Stimulated activated naive CD8-positive, alpha-beta T cell treated with anti-CD3 and anti-CD28 coated beads, Interleukin-15, Interleukin-2, amounts not matched to agents 100 ng/mL and 50 ng/mL, for 24 hours (primary cell): Measurements from ENCODE around the gene ATG4A.

Experiments used
- H3K27ac Mint-ChIP-seq: one replicate; pipeline ENCODE4 v1.8.0; 2021; ENCODE audit warnings: mild to moderate bottlenecking, mixed read lengths
- H3K27me3 Mint-ChIP-seq: one replicate; pipeline ENCODE4 v1.8.0; 2021; ENCODE audit warnings: mixed read lengths
- H3K36me3 Mint-ChIP-seq: one replicate; pipeline ENCODE4 v1.8.0; 2021; ENCODE audit warnings: low read depth, mixed read lengths
- H3K4me1 Mint-ChIP-seq: one replicate; pipeline ENCODE4 v1.8.0; 2021; ENCODE audit warnings: low read depth, mixed read lengths
- H3K4me3 Mint-ChIP-seq: one replicate; pipeline ENCODE4 v1.8.0; 2021; ENCODE audit warnings: mild to moderate bottlenecking, mixed read lengths
- H3K9me3 Mint-ChIP-seq: one replicate; pipeline ENCODE4 v1.8.0; 2021; ENCODE audit warnings: mixed read lengths

ATG4A gene

GRCh38 chrX:108090491-108091263 is 901 bp upstream of the ATG4A start:
- Mint-ChIP-seq H3K27ac (no peak overlapping the region), H3K4me1 (peaks cover 25% of the 10 kb centered on the region), H3K4me3 (no peak overlapping the region), H3K27me3 (no peaks in the 10 kb centered on the region), H3K9me3 (no peaks in the 10 kb centered on the region), H3K36me3 (peaks cover 10% of the 10 kb centered on the region)

GRCh38 chrX:108091878-108092291 is 307 bp downstream of the ATG4A start:
- Mint-ChIP-seq H3K36me3 (peaks cover 4% of the 10 kb centered on the region), H3K27ac (no peak overlapping the region), H3K9me3 (no peaks in the 10 kb centered on the region), H3K4me1 (peaks cover 25% of the 10 kb centered on the region), H3K4me3 (no peak overlapping the region), H3K27me3 (no peaks in the 10 kb centered on the region)

- Mint-ChIP-seq H3K4me3 (no peak overlapping the region), H3K4me1 (peaks cover 8% of the 10 kb centered on the region), H3K27ac (no peak overlapping the region), H3K27me3 (no peaks in the 10 kb centered on the region), H3K9me3 (no peaks in the 10 kb centered on the region), H3K36me3 (no peaks in the 10 kb centered on the region)
Measured at GRCh38 chrX:108097380-108097779, 5.8 kb downstream of the ATG4A start.

- Mint-ChIP-seq H3K27me3 (no peaks in the 10 kb centered on the region), H3K36me3 (peaks cover 17% of the 10 kb centered on the region), H3K27ac (no peak overlapping the region)
Measured at GRCh38 chrX:108105473-108105872, 13.9 kb downstream of the ATG4A start.

GRCh38 chrX:108114541-108114940 is 23.0 kb downstream of the ATG4A start:
- H3K4me3 Mint-ChIP-seq: no peak overlapping the region
- H3K36me3 Mint-ChIP-seq: peaks cover 4% of the 10 kb centered on the region
- no peaks in the 10 kb centered on the region for H3K9me3 Mint-ChIP-seq
- H3K27ac Mint-ChIP-seq: no peak overlapping the region
- H3K4me1 Mint-ChIP-seq: peaks cover 7% of the 10 kb centered on the region
- H3K27me3 Mint-ChIP-seq: no peaks in the 10 kb centered on the region

More at GRCh38 chrX:108105473-108105872, 13.9 kb downstream of the ATG4A start:
- Mint-ChIP-seq H3K4me1 (no peaks in the 10 kb centered on the region), H3K9me3 (no peaks in the 10 kb centered on the region), H3K4me3 (no peak overlapping the region)

GRCh38 chrX:108117988-108118387 is 26.4 kb downstream of the ATG4A start:
- Mint-ChIP-seq H3K9me3 (no peaks in the 10 kb centered on the region), H3K36me3 (peaks cover 4% of the 10 kb centered on the region), H3K27me3 (no peaks in the 10 kb centered on the region), H3K27ac (no peak overlapping the region), H3K4me3 (no peak overlapping the region), H3K4me1 (peaks cover 7% of the 10 kb centered on the region)

- H3K27ac Mint-ChIP-seq: no peak overlapping the region
- no peaks in the 10 kb centered on the region for H3K4me1 Mint-ChIP-seq
- H3K9me3 Mint-ChIP-seq: no peaks in the 10 kb centered on the region
Measured at GRCh38 chrX:108121291-108121690, 29.7 kb downstream of the ATG4A start.

GRCh38 chrX:108122748-108123147 is 31.2 kb downstream of the ATG4A start:
- H3K27me3 Mint-ChIP-seq: no peaks in the 10 kb centered on the region
- no peak overlapping the region for H3K4me3 Mint-ChIP-seq
- H3K4me1 Mint-ChIP-seq: no peaks in the 10 kb centered on the region
- H3K9me3 Mint-ChIP-seq: no peaks in the 10 kb centered on the region
- H3K36me3 Mint-ChIP-seq: peaks cover 4% of the 10 kb centered on the region
- H3K27ac Mint-ChIP-seq: no peak overlapping the region

More at GRCh38 chrX:108121291-108121690, 29.7 kb downstream of the ATG4A start:
- H3K4me3 Mint-ChIP-seq: no peak overlapping the region
- H3K36me3 Mint-ChIP-seq: no peaks in the 10 kb centered on the region
- no peaks in the 10 kb centered on the region for H3K27me3 Mint-ChIP-seq

- H3K27me3 Mint-ChIP-seq: no peaks in the 10 kb centered on the region
- H3K4me3 Mint-ChIP-seq: no peak overlapping the region
- H3K36me3 Mint-ChIP-seq: peaks cover 8% of the 10 kb centered on the region
- H3K4me1 Mint-ChIP-seq: no peaks in the 10 kb centered on the region
- H3K27ac Mint-ChIP-seq: no peak overlapping the region
- H3K9me3 Mint-ChIP-seq: no peaks in the 10 kb centered on the region
Measured at GRCh38 chrX:108123591-108124366, 32.2 kb downstream of the ATG4A start.

GRCh38 chrX:108126661-108127060 is 35.1 kb downstream of the ATG4A start:
- Mint-ChIP-seq H3K4me3 (no peak overlapping the region), H3K27me3 (no peaks in the 10 kb centered on the region), H3K9me3 (no peaks in the 10 kb centered on the region), H3K36me3 (peaks cover 12% of the 10 kb centered on the region), H3K27ac (no peak overlapping the region), H3K4me1 (no peaks in the 10 kb centered on the region)

- peaks cover 14% of the 10 kb centered on the region for H3K36me3 Mint-ChIP-seq
- no peaks in the 10 kb centered on the region for H3K27me3 Mint-ChIP-seq
- H3K9me3 Mint-ChIP-seq: no peaks in the 10 kb centered on the region
- H3K4me1 Mint-ChIP-seq: no peaks in the 10 kb centered on the region
- H3K27ac Mint-ChIP-seq: no peak overlapping the region
- no peak overlapping the region for H3K4me3 Mint-ChIP-seq
Measured at GRCh38 chrX:108127152-108127551, 35.6 kb downstream of the ATG4A start.

- H3K4me1 Mint-ChIP-seq: no peaks in the 10 kb centered on the region
- no peaks in the 10 kb centered on the region for H3K27me3 Mint-ChIP-seq
- no peak overlapping the region for H3K27ac Mint-ChIP-seq
- no peaks in the 10 kb centered on the region for H3K9me3 Mint-ChIP-seq
- H3K4me3 Mint-ChIP-seq: no peak overlapping the region
- peaks cover 33% of the 10 kb centered on the region for H3K36me3 Mint-ChIP-seq
Measured at GRCh38 chrX:108130889-108131288, 39.3 kb downstream of the ATG4A start.

- H3K36me3 Mint-ChIP-seq: peaks cover 33% of the 10 kb centered on the region
Measured at GRCh38 chrX:108131471-108131870, 39.9 kb downstream of the ATG4A start.

GRCh38 chrX:108132034-108132433 is 40.5 kb downstream of the ATG4A start:
- Mint-ChIP-seq H3K4me1 (no peaks in the 10 kb centered on the region), H3K4me3 (no peak overlapping the region), H3K9me3 (no peaks in the 10 kb centered on the region), H3K27ac (no peak overlapping the region), H3K27me3 (no peaks in the 10 kb centered on the region), H3K36me3 (peaks cover 33% of the 10 kb centered on the region)

More at GRCh38 chrX:108131471-108131870, 39.9 kb downstream of the ATG4A start:
- Mint-ChIP-seq H3K9me3 (no peaks in the 10 kb centered on the region), H3K4me3 (no peak overlapping the region), H3K27me3 (no peaks in the 10 kb centered on the region), H3K27ac (no peak overlapping the region), H3K4me1 (no peaks in the 10 kb centered on the region)

- no peaks in the 10 kb centered on the region for H3K9me3 Mint-ChIP-seq
- no peak overlapping the region for H3K27ac Mint-ChIP-seq
- H3K4me3 Mint-ChIP-seq: no peak overlapping the region
- H3K4me1 Mint-ChIP-seq: no peaks in the 10 kb centered on the region
- peaks cover 29% of the 10 kb centered on the region for H3K36me3 Mint-ChIP-seq
- no peaks in the 10 kb centered on the region for H3K27me3 Mint-ChIP-seq
Measured at GRCh38 chrX:108132876-108133275, 41.3 kb downstream of the ATG4A start.
